GM12873 (cell line): ENCODE data around the gene HEYL.

Experiments
- TF ChIP-seq, protein P1 (sequence below): IDR thresholded peaks from 2 replicates; pipeline ENCODE4 v1.5.1; 2012; ENCODE audit warnings: low read depth, mild to moderate bottlenecking, moderate library complexity, low read length, control low read depth; ENCODE audit not compliant: insufficient read depth; ENCODE audit errors: missing control alignments

HEYL gene

DNA sequence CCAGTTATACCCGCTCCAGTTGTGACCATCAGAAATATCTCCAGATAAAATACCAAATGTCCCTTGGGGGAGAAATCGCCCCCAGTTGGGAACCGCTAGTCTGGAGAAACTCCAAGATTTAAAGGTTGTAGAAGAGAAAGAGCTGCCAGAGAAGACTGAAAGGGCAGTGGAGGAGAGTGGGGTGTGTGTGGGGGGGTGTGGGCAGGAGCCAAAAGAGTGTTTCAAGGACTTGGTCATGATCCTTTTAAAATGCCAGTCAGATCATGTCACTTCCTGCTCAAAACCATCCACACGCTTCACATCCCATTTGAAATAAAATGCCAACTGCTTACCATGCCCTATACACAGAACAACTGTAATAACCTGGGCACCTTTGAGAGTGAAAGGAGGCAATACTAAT, 3.4 kb upstream of the HEYL start:
- TF ChIP-seq, protein P1, sequence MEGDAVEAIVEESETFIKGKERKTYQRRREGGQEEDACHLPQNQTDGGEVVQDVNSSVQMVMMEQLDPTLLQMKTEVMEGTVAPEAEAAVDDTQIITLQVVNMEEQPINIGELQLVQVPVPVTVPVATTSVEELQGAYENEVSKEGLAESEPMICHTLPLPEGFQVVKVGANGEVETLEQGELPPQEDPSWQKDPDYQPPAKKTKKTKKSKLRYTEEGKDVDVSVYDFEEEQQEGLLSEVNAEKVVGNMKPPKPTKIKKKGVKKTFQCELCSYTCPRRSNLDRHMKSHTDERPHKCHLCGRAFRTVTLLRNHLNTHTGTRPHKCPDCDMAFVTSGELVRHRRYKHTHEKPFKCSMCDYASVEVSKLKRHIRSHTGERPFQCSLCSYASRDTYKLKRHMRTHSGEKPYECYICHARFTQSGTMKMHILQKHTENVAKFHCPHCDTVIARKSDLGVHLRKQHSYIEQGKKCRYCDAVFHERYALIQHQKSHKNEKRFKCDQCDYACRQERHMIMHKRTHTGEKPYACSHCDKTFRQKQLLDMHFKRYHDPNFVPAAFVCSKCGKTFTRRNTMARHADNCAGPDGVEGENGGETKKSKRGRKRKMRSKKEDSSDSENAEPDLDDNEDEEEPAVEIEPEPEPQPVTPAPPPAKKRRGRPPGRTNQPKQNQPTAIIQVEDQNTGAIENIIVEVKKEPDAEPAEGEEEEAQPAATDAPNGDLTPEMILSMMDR = no peak

DNA sequence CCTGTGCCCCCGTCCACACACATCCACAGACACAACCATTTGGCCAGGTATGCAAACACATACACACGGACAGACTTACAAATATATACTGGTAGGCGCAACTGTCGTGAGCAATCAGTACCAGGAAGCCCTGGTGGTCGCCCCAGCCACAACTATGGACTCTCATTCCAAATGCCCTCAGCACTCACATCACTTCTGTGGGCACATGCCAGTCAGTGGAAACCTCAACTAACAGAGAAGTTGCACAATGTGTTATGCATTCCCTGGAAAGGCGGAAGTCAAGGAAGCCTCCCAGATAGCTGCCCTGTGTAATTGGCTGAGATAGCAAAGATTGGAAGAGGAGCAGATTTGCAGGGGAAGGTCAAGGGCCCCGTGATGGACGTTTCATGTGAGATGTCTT, 1.4 kb upstream of the HEYL start:
- TF ChIP-seq, protein P1 = no peak

DNA sequence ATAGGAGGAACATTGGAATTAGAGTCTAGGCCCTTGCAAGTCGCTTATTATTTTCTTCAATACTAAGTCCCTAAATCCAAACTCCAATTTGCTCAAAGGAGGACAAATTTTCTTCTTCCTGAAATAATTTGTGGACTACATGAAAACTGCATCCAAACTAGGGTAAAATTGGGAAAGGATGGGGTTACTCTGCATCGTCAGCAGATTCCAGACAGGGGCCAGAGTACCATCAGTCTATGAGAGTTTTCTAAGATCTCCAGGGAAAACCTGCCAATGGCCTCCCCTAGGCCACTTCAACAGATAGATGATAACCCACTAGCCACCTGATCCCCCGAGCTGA, 508 bp downstream of the HEYL start:
- TF ChIP-seq, protein P1 = no peak

DNA sequence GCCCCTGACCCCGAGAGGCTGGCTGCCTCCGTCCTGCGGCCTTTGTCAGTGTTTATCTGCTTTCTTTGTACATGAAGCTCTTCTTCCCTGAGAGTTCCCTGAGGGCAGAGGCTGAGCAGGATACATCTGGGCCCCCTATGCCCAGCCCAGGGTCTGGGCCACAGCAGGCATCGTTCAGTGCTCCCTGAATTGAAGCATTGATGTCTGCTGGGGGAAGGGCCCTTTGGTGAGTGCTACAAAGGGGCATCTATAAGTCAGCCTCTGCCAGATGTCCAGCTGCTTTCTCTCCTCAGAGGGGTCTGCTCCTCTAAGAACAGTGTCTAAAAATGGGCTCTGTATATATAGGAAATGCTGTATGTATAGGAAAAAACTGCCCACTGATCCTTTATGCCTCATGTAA, 2.1 kb downstream of the HEYL start:
- TF ChIP-seq, protein P1 = no peak

DNA sequence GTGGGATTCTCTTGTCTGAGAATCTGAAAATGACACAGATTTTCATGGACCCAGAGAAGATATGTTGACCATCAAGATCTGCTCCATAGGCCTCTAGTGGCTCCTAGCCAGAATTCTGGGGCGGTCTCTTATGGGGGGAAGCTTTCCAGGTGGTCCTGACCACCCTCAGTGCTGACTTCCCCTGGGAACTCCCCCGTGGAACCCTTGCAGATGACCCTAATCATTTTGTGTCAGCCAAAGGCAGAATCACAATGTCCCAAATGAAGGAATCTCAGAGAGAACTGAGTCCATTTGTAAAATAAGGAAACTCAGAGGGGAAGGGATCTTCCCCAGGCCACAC, 3.6 kb downstream of the HEYL start:
- TF ChIP-seq, protein P1 = no peak

DNA sequence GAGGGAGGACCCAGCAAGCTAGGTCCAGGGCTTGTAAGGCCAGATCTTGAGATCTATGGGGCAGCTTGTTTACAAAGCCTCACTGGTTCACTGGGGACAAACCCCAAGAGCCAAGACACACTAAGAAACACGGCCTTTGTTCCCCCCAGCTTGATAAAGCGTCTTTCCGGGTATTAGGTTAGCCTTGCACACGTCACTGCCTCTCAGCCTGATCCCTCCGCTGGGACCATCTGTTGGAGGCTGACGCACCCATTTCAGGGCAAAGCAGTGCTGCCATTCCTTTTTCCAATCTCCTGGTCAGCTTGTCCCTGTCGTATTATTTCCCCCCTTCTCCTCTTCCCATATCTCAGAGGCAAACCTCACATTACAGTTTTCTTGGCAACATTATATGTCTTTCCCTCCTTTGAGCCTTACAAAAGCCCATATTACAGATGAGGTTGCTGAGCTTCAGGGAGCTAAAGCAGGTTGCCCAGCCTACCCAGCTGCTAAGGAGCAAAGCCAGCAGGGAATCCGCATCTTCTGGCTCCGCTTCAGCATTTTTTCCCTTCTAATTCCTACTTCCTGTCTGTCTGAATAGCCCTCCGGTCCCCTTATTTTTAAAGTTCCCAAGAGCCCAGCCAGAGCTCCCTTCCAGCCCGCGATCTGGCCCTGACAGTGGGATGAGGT, 4.1 kb downstream of the HEYL start:
- TF ChIP-seq, protein P1 = no peak

DNA sequence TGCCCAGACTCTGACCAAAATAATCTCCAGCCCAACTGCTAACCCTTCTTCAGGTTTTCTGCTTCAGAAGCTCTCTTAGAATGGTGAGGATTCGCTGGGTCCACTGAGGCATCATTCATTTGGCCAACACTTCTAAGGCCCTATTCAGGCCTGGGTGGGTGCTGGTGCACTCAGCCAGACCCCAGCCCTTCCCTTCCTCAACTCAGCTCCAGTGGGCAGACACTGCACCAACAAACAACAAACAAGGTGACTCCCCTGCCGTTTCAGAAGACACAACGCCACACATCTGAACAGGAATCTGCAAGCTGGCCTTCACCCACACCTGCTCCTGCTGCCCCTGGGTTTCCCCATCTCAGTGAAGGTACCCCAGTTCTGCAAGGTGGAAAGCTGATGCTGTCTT, 6.0 kb downstream of the HEYL start:
- TF ChIP-seq, protein P1 = no peak
